ENCODE data around the gene VWA8. TPM values are rescaled to one million over a fixed set of nuclear protein-coding genes. Genes with fewer than 3 reads are reported as not detected.

VWA8 gene
- total RNA-seq, 1 donor from 2014 or later: 12.2 TPM

DNA sequence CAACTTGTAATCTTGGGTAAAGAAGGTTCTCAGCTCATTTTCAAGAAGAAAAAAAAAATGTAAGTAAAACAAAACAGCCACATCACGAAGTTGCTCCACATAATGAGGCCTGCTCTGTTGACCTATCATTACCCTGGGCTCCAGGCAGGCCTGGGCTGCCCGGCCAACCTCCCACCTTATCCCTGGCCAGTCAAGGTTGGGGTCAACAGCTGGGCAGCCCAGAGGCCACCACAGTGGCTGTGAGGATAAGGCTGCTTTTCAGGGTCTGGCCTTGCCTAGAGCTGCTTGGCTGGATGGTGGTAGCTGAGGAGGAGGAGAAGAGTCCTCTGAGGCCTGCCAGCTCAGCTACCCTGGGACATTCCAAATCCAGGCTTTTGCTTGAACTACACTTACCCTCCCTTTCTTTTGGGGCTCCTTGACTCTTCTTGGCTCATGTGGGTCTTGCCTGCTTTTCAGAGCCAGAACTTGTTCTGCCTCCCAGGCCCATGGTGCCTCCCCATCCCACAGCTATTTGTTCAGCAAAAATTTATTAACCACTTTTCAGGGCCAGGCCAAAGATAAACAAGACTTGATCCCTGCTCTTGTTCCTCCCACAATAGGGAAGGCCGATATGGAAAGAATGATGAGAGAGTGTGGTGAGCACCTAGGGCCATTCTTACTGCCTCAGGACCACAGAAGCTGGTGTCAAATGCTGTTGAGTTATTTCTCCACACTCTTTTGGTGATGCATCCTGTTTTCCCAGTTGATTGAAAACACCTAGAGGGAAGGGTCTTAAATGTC is 401.9 kb downstream of the VWA8 start:
- Mint-ChIP-seq H3K27me3 (ENCODE audit: low read depth) (no peaks in the 10 kb centered on the region), H3K4me3 (ENCODE audit: unreplicated experiment) (no peak overlapping the region), H3K9me3 (ENCODE audit: low read depth) (no peaks in the 10 kb centered on the region), H3K4me1 (ENCODE audit: low read depth) (peaks cover 32% of the 10 kb centered on the region), H3K36me3 (ENCODE audit: low read depth) (no peaks in the 10 kb centered on the region), H3K27ac (ENCODE audit: unreplicated experiment) (no peak overlapping the region)
- DNase-seq (ENCODE audit: low spot score): no peak
- TF ChIP-seq, protein P1, sequence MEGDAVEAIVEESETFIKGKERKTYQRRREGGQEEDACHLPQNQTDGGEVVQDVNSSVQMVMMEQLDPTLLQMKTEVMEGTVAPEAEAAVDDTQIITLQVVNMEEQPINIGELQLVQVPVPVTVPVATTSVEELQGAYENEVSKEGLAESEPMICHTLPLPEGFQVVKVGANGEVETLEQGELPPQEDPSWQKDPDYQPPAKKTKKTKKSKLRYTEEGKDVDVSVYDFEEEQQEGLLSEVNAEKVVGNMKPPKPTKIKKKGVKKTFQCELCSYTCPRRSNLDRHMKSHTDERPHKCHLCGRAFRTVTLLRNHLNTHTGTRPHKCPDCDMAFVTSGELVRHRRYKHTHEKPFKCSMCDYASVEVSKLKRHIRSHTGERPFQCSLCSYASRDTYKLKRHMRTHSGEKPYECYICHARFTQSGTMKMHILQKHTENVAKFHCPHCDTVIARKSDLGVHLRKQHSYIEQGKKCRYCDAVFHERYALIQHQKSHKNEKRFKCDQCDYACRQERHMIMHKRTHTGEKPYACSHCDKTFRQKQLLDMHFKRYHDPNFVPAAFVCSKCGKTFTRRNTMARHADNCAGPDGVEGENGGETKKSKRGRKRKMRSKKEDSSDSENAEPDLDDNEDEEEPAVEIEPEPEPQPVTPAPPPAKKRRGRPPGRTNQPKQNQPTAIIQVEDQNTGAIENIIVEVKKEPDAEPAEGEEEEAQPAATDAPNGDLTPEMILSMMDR (IDR thresholded peaks at IDR 0.05): no peak

DNA sequence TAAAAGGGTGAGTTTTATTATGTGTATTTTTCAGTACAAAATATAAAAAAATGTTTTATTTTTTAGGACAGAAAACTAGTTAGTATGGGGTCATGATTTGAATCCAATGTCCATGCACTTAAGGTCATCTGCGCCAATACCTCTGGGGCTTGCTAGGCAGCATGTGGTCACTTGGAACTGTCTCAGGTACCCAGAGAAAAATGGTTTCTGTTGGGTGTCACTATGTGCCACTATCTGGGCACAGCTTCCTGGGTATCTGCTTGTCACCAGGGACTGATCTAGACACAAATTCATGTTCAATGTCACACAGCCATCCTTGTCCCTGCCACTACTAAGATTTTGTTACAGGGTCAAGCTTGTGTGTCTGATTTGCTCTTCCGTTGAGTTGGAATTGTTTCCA is 403.2 kb downstream of the VWA8 start:
- TF ChIP-seq, protein P1 (IDR thresholded peaks at IDR 0.05): no peak
- Mint-ChIP-seq H3K27ac (ENCODE audit: unreplicated experiment) (no peak overlapping the region), H3K4me3 (ENCODE audit: unreplicated experiment) (no peak overlapping the region), H3K9me3 (ENCODE audit: low read depth) (no peaks in the 10 kb centered on the region), H3K27me3 (ENCODE audit: low read depth) (no peaks in the 10 kb centered on the region), H3K36me3 (ENCODE audit: low read depth) (no peaks in the 10 kb centered on the region), H3K4me1 (ENCODE audit: low read depth) (peaks cover 19% of the 10 kb centered on the region)
- no peak for DNase-seq (ENCODE audit: low spot score)

DNA sequence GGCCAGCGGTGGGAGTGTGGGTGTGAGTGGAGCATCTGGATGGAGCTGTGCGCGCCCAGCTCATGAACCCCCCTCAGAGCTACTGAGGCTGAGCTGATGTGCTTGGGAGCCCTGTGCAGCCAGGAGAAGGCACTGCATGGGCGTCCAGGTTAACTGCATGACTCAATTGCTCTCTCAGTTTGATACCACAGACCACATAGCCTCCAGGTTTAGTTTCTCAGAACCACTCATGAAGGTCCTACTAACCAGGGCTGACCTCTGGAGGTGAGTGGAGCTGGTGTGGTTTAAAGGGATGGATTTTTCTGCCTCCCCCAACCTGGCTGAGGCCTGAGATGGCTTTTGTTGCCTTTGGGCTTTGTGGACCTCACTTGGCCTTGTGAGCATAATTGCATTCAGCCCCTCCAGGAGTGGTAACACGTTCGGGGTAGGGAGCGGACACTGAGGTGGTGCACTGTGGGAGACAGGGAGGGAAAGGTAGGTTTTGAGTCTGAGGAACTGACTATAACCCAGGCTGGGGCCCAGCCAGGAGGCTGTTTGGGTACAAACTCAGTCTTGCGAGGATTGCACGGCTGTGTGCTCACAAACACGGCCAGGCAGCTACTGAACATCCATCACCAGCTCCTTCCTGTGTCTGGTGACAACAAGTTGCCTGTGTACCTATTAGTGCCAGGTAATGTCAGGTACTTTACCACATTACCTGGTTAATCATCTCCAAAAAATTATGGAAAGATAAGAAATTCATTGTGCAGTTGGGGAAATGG is 406.1 kb downstream of the VWA8 start:
- Mint-ChIP-seq H3K9me3 (ENCODE audit: low read depth) (no peaks in the 10 kb centered on the region), H3K27ac (ENCODE audit: unreplicated experiment) (no peak overlapping the region), H3K27me3 (ENCODE audit: low read depth) (no peaks in the 10 kb centered on the region), H3K4me1 (ENCODE audit: low read depth) (no peaks in the 10 kb centered on the region), H3K4me3 (ENCODE audit: unreplicated experiment) (no peak overlapping the region), H3K36me3 (ENCODE audit: low read depth) (no peaks in the 10 kb centered on the region)
- DNase-seq (ENCODE audit: low spot score): no peak
- TF ChIP-seq, protein P1 (IDR thresholded peaks at IDR 0.05): no peak

DNA sequence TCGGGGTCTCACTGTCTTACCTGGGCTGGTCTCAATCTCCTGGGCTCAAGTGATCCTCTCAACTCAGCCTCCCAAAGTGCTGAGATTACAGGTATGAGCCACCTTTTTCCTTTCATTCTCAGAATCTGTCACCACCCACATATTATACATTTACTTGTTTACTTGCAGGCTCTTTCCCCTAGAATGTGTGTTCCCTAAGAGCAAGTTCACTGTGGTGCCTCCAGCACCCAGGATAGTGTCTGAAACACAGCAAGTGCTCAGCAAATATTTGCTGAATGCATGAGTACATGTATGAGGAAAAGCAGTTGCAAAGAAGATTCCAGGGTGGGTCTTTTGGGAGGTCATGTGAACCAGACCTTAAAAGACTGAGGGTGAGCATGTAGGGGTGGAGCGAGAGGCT is 406.7 kb downstream of the VWA8 start:
- Mint-ChIP-seq H3K4me3 (ENCODE audit: unreplicated experiment) (no peak overlapping the region), H3K4me1 (ENCODE audit: low read depth) (no peaks in the 10 kb centered on the region), H3K36me3 (ENCODE audit: low read depth) (no peaks in the 10 kb centered on the region), H3K9me3 (ENCODE audit: low read depth) (no peaks in the 10 kb centered on the region), H3K27me3 (ENCODE audit: low read depth) (no peaks in the 10 kb centered on the region), H3K27ac (ENCODE audit: unreplicated experiment) (no peak overlapping the region)
- TF ChIP-seq, protein P1 (IDR thresholded peaks at IDR 0.05): no peak
- no peak for DNase-seq (ENCODE audit: low spot score)

DNA sequence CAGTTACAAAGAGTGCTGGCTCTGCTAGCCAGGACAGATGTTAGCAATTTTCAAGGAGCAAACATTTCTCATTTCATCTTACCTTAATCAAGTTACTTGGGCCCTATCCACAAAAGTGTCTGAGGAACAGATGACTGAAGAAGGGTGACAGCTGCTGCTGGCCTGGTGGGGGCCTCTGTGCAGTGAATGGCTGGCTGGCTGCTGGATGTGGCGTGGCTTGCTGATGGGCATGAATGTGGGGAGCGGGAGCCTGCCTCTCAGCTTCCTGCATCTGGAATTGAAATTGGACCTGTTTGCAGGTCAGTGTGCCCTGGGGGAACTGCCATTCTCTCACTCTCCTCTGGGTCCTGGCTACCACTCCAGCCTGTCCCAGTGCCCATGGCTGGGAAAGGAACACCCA is 408.9 kb downstream of the VWA8 start:
- TF ChIP-seq, protein P1 (IDR thresholded peaks at IDR 0.05): no peak
- Mint-ChIP-seq H3K27ac (ENCODE audit: unreplicated experiment) (no peak overlapping the region), H3K27me3 (ENCODE audit: low read depth) (no peaks in the 10 kb centered on the region), H3K4me3 (ENCODE audit: unreplicated experiment) (no peak overlapping the region), H3K36me3 (ENCODE audit: low read depth) (no peaks in the 10 kb centered on the region), H3K9me3 (ENCODE audit: low read depth) (no peaks in the 10 kb centered on the region), H3K4me1 (ENCODE audit: low read depth) (peaks cover 8% of the 10 kb centered on the region)
- DNase-seq (ENCODE audit: low spot score): no peak
